ENCODE results near the gene GATAD2A.
A peak's percentile ranks its signal among the peaks of the same experiment; 100 is the strongest.

Gene GATAD2A

GRCh38 chr19:19404879-19405860 is at the start of gene GATAD2A:
TSS of gene GATAD2A (plus strand) at chr19:19405675. CDS start at chr19:19465346, 59,671 bp downstream.
- Histone ChIP-seq H3K4me1 (ENCODE audit: insufficient read depth, low read length) (peaks cover 27% of the 10 kb centered on the region), H3K4me3 (ENCODE audit: low read depth in 1 of 2, low read length in 2 of 2) (peak within 1 kb of the TSS; percentile 58 to 79), H3K36me3 (ENCODE audit: insufficient read depth, low read length) (no peaks in the 10 kb centered on the region), H3K9ac (ENCODE audit: low read length) (peak within 1 kb of the TSS; percentile 89), H3K27ac (ENCODE audit: low read depth, low read length) (peak within 1 kb of the TSS; percentile 85), H3K9me3 (ENCODE audit: low read length) (no peaks in the 10 kb centered on the region), H3K27me3 (ENCODE audit: control insufficient read depth in 1 of 2, insufficient read depth in 2 of 2, low read length in 2 of 2) (no peaks in the 10 kb centered on the region)

GRCh38 chr19:19356500-19356899 is 49.0 kb upstream of the GATAD2A start:
- no peak overlapping the region for H3K9ac ChIP-seq (ENCODE audit: low read length)
- peaks cover 7% of the 10 kb centered on the region for H3K4me1 ChIP-seq (ENCODE audit: insufficient read depth, low read length)
- peaks cover 66% of the 10 kb centered on the region for H3K36me3 ChIP-seq (ENCODE audit: insufficient read depth, low read length)
- H3K4me3 ChIP-seq (ENCODE audit: low read depth in 1 of 2, low read length in 2 of 2) = no peak overlapping the region
- no peaks in the 10 kb centered on the region for H3K27me3 ChIP-seq (ENCODE audit: control insufficient read depth in 1 of 2, insufficient read depth in 2 of 2, low read length in 2 of 2)
- no peak overlapping the region for H3K27ac ChIP-seq (ENCODE audit: low read depth, low read length)
- no peaks in the 10 kb centered on the region for H3K9me3 ChIP-seq (ENCODE audit: low read length)

DNA sequence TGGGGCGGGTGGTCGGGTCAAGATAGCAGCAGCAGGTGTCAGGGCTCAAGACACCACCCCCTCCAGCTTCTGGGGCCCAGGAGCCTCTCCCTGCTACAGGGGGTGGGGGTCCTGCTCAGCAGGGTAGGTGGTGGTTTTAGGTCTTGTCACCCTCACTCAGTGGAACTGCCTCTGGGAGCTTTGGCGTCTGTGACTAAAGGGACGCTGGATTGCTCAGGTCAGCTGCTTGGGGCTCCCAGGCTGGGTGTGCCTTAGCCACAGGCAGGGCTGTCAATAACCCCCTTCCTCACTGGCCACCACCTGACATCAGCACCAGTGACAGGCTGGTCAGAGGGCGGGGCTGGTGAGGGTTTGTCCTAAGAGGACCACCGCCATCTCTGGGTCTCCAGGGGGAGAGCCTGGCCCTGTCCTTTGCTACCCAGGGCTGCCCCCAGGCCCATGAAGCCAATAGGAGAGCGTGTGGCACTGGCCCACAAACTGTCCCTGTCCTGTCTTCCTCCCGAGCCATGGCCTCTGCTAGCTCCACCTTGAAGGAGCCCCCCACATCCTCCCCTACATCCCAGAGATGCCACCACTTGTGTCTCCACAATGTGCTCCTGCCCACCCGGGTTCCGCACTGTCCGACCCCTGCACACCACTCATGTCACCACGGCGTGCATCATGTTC is 48.4 kb upstream of the GATAD2A start:
- no peaks in the 10 kb centered on the region for H3K27me3 ChIP-seq (ENCODE audit: control insufficient read depth in 1 of 2, insufficient read depth in 2 of 2, low read length in 2 of 2)
- H3K9ac ChIP-seq (ENCODE audit: low read length) = no peak overlapping the region
- peaks cover 64% of the 10 kb centered on the region for H3K36me3 ChIP-seq (ENCODE audit: insufficient read depth, low read length)
- H3K4me1 ChIP-seq (ENCODE audit: insufficient read depth, low read length) = peaks cover 7% of the 10 kb centered on the region
- H3K27ac ChIP-seq (ENCODE audit: low read depth, low read length) = no peak overlapping the region
- H3K4me3 ChIP-seq (ENCODE audit: low read depth in 1 of 2, low read length in 2 of 2) = no peak overlapping the region
- H3K9me3 ChIP-seq (ENCODE audit: low read length) = no peaks in the 10 kb centered on the region

- Histone ChIP-seq H3K27me3 (ENCODE audit: control insufficient read depth in 1 of 2, insufficient read depth in 2 of 2, low read length in 2 of 2) (no peaks in the 10 kb centered on the region), H3K27ac (ENCODE audit: low read depth, low read length) (no peak overlapping the region), H3K9me3 (ENCODE audit: low read length) (no peaks in the 10 kb centered on the region), H3K36me3 (ENCODE audit: insufficient read depth, low read length) (peaks cover 23% of the 10 kb centered on the region), H3K9ac (ENCODE audit: low read length) (no peak overlapping the region), H3K4me1 (ENCODE audit: insufficient read depth, low read length) (peaks cover 11% of the 10 kb centered on the region), H3K4me3 (ENCODE audit: low read depth in 1 of 2, low read length in 2 of 2) (no peak overlapping the region)
Observed at GRCh38 chr19:19361075-19361594, 44.3 kb upstream of the GATAD2A start.

- H3K4me3 ChIP-seq (ENCODE audit: low read depth in 1 of 2, low read length in 2 of 2) = no peak overlapping the region
- H3K9ac ChIP-seq (ENCODE audit: low read length) = no peak overlapping the region
- no peak overlapping the region for H3K27ac ChIP-seq (ENCODE audit: low read depth, low read length)
- H3K27me3 ChIP-seq (ENCODE audit: control insufficient read depth in 1 of 2, insufficient read depth in 2 of 2, low read length in 2 of 2) = no peaks in the 10 kb centered on the region
- peaks cover 11% of the 10 kb centered on the region for H3K4me1 ChIP-seq (ENCODE audit: insufficient read depth, low read length)
- peaks cover 13% of the 10 kb centered on the region for H3K36me3 ChIP-seq (ENCODE audit: insufficient read depth, low read length)
- H3K9me3 ChIP-seq (ENCODE audit: low read length) = no peaks in the 10 kb centered on the region
Observed at GRCh38 chr19:19362075-19362474, 43.4 kb upstream of the GATAD2A start.

DNA sequence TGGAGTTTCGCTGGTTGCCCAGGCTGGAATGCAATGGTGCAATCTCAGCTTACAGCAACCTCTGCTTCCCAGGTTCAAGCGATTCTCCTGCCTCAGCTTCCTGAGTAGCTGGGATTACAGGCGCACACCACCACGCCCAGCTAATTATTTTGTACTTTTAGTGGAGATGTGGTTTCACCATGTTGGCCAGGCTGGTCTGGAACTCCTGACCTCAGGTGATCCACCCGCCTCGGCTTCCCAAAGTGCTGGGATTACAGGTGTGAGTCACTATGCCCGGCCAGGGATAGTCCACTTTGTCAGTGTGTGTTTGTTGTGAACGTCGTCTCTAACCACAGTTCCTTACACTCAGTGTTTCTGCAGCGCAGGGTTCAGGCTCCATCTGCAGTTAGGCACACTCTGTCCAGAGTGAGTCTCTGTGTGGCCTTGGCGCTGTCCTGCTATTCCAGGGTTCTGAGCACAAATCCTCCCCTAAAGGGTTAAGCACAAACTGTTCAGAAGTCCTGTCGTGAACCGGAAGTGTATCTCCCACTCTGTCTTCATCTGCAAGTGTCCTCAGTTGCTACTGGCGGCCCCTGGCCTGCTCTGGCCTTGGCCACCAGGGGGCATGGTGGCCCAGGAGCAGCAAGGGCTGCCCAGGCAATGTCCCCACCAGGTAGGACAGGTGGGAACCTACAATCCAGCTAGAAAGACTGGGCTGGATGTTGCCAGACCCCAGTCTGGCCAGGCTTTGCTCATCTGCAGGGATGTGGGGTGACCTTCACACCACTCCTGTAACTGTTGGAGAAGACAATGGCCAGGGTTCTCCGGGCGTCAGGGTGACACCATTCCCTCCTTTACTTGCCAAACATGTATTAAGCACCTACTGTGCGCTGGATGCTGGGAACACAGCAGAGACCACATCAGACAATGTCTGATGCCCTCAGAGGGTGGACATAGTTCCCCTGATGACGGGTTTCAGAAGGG is 38.8 kb upstream of the GATAD2A start:
- no peak overlapping the region for H3K9ac ChIP-seq (ENCODE audit: low read length)
- H3K27me3 ChIP-seq (ENCODE audit: control insufficient read depth in 1 of 2, insufficient read depth in 2 of 2, low read length in 2 of 2) = no peaks in the 10 kb centered on the region
- H3K27ac ChIP-seq (ENCODE audit: low read depth, low read length) = no peak overlapping the region
- peaks cover 4% of the 10 kb centered on the region for H3K4me1 ChIP-seq (ENCODE audit: insufficient read depth, low read length)
- H3K4me3 ChIP-seq (ENCODE audit: low read depth in 1 of 2, low read length in 2 of 2) = no peak overlapping the region
- no peaks in the 10 kb centered on the region for H3K36me3 ChIP-seq (ENCODE audit: insufficient read depth, low read length)
- H3K9me3 ChIP-seq (ENCODE audit: low read length) = no peaks in the 10 kb centered on the region

DNA sequence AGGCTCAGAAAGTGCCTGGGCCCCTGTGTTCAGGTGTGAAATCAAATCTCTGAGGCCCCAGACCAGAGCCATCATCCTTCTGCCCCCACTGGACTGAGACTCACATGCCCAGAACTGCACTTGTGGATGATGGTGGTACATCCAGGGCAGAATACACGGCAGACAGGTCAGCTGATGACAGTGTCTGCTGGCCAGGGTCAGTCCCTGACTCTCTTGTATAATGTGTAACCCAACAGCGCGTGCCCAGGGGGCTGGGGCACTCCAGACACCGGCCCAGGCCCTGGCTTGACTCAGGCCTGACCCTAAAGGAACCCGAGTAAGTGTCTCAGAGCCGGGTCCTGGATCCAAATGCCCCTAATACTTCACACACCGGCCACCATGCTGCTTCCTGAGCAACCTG is 37.4 kb upstream of the GATAD2A start:
- Histone ChIP-seq H3K9me3 (ENCODE audit: low read length) (no peaks in the 10 kb centered on the region), H3K4me1 (ENCODE audit: insufficient read depth, low read length) (peaks cover 4% of the 10 kb centered on the region), H3K4me3 (ENCODE audit: low read depth in 1 of 2, low read length in 2 of 2) (no peak overlapping the region), H3K27ac (ENCODE audit: low read depth, low read length) (no peak overlapping the region), H3K9ac (ENCODE audit: low read length) (no peak overlapping the region), H3K27me3 (ENCODE audit: control insufficient read depth in 1 of 2, insufficient read depth in 2 of 2, low read length in 2 of 2) (no peaks in the 10 kb centered on the region), H3K36me3 (ENCODE audit: insufficient read depth, low read length) (no peaks in the 10 kb centered on the region)

DNA sequence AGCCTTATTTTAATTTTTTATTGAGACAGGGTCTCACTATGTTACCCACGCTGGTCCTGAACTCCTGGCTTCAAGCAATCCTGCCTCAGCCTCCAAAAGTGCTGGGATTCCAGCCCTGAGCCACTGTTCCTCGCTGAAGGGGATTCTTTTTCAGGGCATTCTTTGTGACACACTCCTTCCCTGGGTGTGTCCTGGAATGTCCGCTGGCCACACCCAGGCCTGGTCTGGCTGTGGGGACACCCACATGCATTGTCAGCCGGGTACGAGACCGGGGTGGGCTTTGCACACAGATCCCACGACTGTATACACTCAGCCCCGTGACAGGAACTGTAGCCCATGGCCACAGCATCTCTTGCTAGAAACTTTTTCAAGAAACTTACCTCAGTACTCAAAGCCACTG is 34.4 kb upstream of the GATAD2A start:
- H3K9ac ChIP-seq (ENCODE audit: low read length) = no peak overlapping the region
- H3K27me3 ChIP-seq (ENCODE audit: control insufficient read depth in 1 of 2, insufficient read depth in 2 of 2, low read length in 2 of 2) = no peaks in the 10 kb centered on the region
- H3K4me1 ChIP-seq (ENCODE audit: insufficient read depth, low read length) = no peaks in the 10 kb centered on the region
- no peak overlapping the region for H3K4me3 ChIP-seq (ENCODE audit: low read depth in 1 of 2, low read length in 2 of 2)
- no peaks in the 10 kb centered on the region for H3K9me3 ChIP-seq (ENCODE audit: low read length)
- H3K27ac ChIP-seq (ENCODE audit: low read depth, low read length) = no peak overlapping the region
- no peaks in the 10 kb centered on the region for H3K36me3 ChIP-seq (ENCODE audit: insufficient read depth, low read length)

GRCh38 chr19:19372656-19373416 is 32.6 kb upstream of the GATAD2A start:
- peaks cover 7% of the 10 kb centered on the region for H3K4me1 ChIP-seq (ENCODE audit: insufficient read depth, low read length)
- H3K4me3 ChIP-seq (ENCODE audit: low read depth in 1 of 2, low read length in 2 of 2) = no peak overlapping the region

DNA sequence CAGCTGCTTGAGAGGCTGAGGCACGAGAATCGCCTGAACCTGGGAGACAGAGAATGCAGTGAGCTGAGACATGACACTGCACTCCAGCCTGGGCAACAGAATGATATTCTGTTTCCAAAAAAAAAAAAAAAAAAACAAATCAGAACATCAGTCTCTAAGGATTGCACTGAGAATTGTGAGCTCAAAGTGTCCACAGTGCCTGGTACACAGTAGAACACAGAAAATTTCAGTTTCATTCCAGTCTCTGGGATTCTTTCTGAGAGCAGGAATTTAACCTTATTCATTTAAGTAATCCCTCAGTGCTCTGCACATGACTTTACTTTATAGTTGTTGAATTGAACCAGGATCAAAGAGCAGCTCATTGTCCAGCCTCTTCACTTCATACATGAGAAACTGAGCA is 25.9 kb upstream of the GATAD2A start:
- Histone ChIP-seq H3K4me1 (ENCODE audit: insufficient read depth, low read length) (peaks cover 13% of the 10 kb centered on the region), H3K4me3 (ENCODE audit: low read depth in 1 of 2, low read length in 2 of 2) (no peak overlapping the region), H3K27me3 (ENCODE audit: control insufficient read depth in 1 of 2, insufficient read depth in 2 of 2, low read length in 2 of 2) (no peaks in the 10 kb centered on the region), H3K9me3 (ENCODE audit: low read length) (no peaks in the 10 kb centered on the region), H3K9ac (ENCODE audit: low read length) (no peak overlapping the region), H3K27ac (ENCODE audit: low read depth, low read length) (no peak overlapping the region), H3K36me3 (ENCODE audit: insufficient read depth, low read length) (no peaks in the 10 kb centered on the region)

More at GRCh38 chr19:19372656-19373416, 32.6 kb upstream of the GATAD2A start:
- Histone ChIP-seq H3K9me3 (ENCODE audit: low read length) (no peaks in the 10 kb centered on the region), H3K27me3 (ENCODE audit: control insufficient read depth in 1 of 2, insufficient read depth in 2 of 2, low read length in 2 of 2) (no peaks in the 10 kb centered on the region), H3K9ac (ENCODE audit: low read length) (no peak overlapping the region), H3K27ac (ENCODE audit: low read depth, low read length) (no peak overlapping the region), H3K36me3 (ENCODE audit: insufficient read depth, low read length) (no peaks in the 10 kb centered on the region)
